HG02885 (cell line): ENCODE measurements around the gene AGAP1.

Experiments
- ATAC-seq: cut with Tn5 transposase; IDR thresholded peaks from one replicate; pipeline ENCODE4 v1.9.1; 2021; ENCODE audit warnings: mild to moderate bottlenecking; ENCODE audit not compliant: unreplicated experiment, poor library complexity

Gene AGAP1

GRCh38 chr2:235979037-235979436 lies 485.2 kb downstream of the AGAP1 start:
- ATAC-seq, result no peak

GRCh38 chr2:235979753-235980435 lies 486.1 kb downstream of the AGAP1 start:
- ATAC-seq, result no peak

- no peak for ATAC-seq
These were observed 487.8 kb downstream of the AGAP1 start for GRCh38 chr2:235981631-235982030.

GRCh38 chr2:235983016-235983415 lies 489.2 kb downstream of the AGAP1 start:
- no peak for ATAC-seq

- ATAC-seq, result no peak
These were observed 490.7 kb downstream of the AGAP1 start for GRCh38 chr2:235984552-235984951.

GRCh38 chr2:235986361-235986760 lies 492.5 kb downstream of the AGAP1 start:
- no peak for ATAC-seq

- no peak for ATAC-seq
These were observed 494.6 kb downstream of the AGAP1 start for GRCh38 chr2:235988271-235989015.

- ATAC-seq, result no peak
These were observed 495.7 kb downstream of the AGAP1 start for GRCh38 chr2:235989591-235989990.

- ATAC-seq, result no peak
These were observed 496.5 kb downstream of the AGAP1 start for GRCh38 chr2:235990344-235990743.

- no peak for ATAC-seq
These were observed 498.2 kb downstream of the AGAP1 start for GRCh38 chr2:235992024-235992423.

- ATAC-seq, result no peak
These were observed 502.6 kb downstream of the AGAP1 start for GRCh38 chr2:235996419-235996818.

GRCh38 chr2:235999011-235999410 lies 505.2 kb downstream of the AGAP1 start:
- ATAC-seq, result no peak

- no peak for ATAC-seq
These were observed 507.5 kb downstream of the AGAP1 start for GRCh38 chr2:236001166-236001828.

- ATAC-seq, result no peak
These were observed 508.0 kb downstream of the AGAP1 start for GRCh38 chr2:236001854-236002253.

- no peak for ATAC-seq
These were observed 514.2 kb downstream of the AGAP1 start for GRCh38 chr2:236008006-236008405.

- ATAC-seq, result no peak
These were observed 515.0 kb downstream of the AGAP1 start for GRCh38 chr2:236008857-236009256.

GRCh38 chr2:236010920-236011685 lies 517.3 kb downstream of the AGAP1 start:
- ATAC-seq, result no peak

GRCh38 chr2:236012155-236012554 lies 518.3 kb downstream of the AGAP1 start:
- no peak for ATAC-seq

- no peak for ATAC-seq
These were observed 520.7 kb downstream of the AGAP1 start for GRCh38 chr2:236014408-236015131.

- no peak for ATAC-seq
These were observed 521.3 kb downstream of the AGAP1 start for GRCh38 chr2:236015171-236015570.
